ENCODE data around the gene LRBA. TPM values are rescaled to one million over a fixed set of nuclear protein-coding genes. Genes with fewer than 3 reads are reported as not detected.

The LRBA gene
- total RNA-seq, 8 experiments from 2014 or later = 15.9 to 71.4 (median 24.7) TPM

GRCh38 chr4:150863456-150863855 lies 151.6 kb downstream of the LRBA start:
- H3K4me1 ChIP-seq (replicated peaks in 1 of 2) = peaks cover 0 to 10% of the 10 kb centered on the region in 2 donors
- no peak overlapping the region for H3K27ac ChIP-seq
- WGBS, 10 experiments = 89 to 100% (median 95%) methylated on average over 1 to 7 of the region's 7 CpGs
- in situ Hi-C loops (cut with MboI; ENCODE audit: low pct_unique_long_range_greater_than_20kb in 2 of 9, low sequenced_read_pairs in 9 of 9, unreplicated experiment in 9 of 9) = loop anchor here in 6 of 9 experiments (10.0 to 25.0 kb wide), 3 partner anchors 569 to 876 kb away; no protein-coding TSS in a partner anchor
- no peak overlapping the region for H3K4me3 ChIP-seq
- ATAC-seq (replicated peaks in 6 of 8) = no peak

GRCh38 chr4:150862829-150863228 lies 152.3 kb downstream of the LRBA start:
- Histone ChIP-seq H3K4me1 (replicated peaks in 1 of 2) (peaks cover 0 to 10% of the 10 kb centered on the region in 2 donors), H3K4me3 (no peak overlapping the region), H3K27ac (no peak overlapping the region)
- WGBS, 10 experiments = 80 to 100% (median 98%) methylated on average over 1 to 4 of the region's 5 CpGs; no CpG with 5 or more reads in 4 of the 10 experiments
- in situ Hi-C loops (cut with MboI; ENCODE audit: low pct_unique_long_range_greater_than_20kb in 2 of 9, low sequenced_read_pairs in 9 of 9, unreplicated experiment in 9 of 9) = loop anchor here in 6 of 9 experiments (10.0 to 25.0 kb wide), 3 partner anchors 568 to 876 kb away; no protein-coding TSS in a partner anchor
- ATAC-seq (replicated peaks in 6 of 8) = no peak

GRCh38 chr4:150859453-150859852 lies 155.6 kb downstream of the LRBA start:
- Histone ChIP-seq H3K4me1 (replicated peaks in 1 of 2) (peaks cover 0 to 10% of the 10 kb centered on the region in 2 donors), H3K4me3 (no peak overlapping the region), H3K27ac (no peak overlapping the region)
- in situ Hi-C loops (cut with MboI; ENCODE audit: low pct_unique_long_range_greater_than_20kb in 2 of 9, low sequenced_read_pairs in 9 of 9, unreplicated experiment in 9 of 9) = loop anchor here in 4 of 9 experiments (25.0 kb wide), 2 partner anchors 572 to 872 kb away; no protein-coding TSS in a partner anchor
- ATAC-seq (replicated peaks in 6 of 8) = peak in 5 of 8 experiments; percentile 69 to 91 (median 76)
- WGBS, 10 experiments = 0 to 31% (median 8%) methylated on average over 1 of the region's 1 CpG

GRCh38 chr4:150855981-150856510 lies 159.0 kb downstream of the LRBA start:
- Histone ChIP-seq H3K4me1 (replicated peaks in 1 of 2) (peaks cover 0 to 10% of the 10 kb centered on the region in 2 donors), H3K27ac (no peak overlapping the region), H3K4me3 (no peak overlapping the region)
- in situ Hi-C loops (cut with MboI; ENCODE audit: low pct_unique_long_range_greater_than_20kb in 2 of 9, low sequenced_read_pairs in 9 of 9, unreplicated experiment in 9 of 9) = loop anchor here in 4 of 9 experiments (25.0 kb wide), 2 partner anchors 569 to 869 kb away; no protein-coding TSS in a partner anchor
- WGBS, 10 experiments = 67 to 100% (median 100%) methylated on average over 1 of the region's 1 CpG; no CpG with 5 or more reads in 4 of the 10 experiments
- no peak for ATAC-seq (replicated peaks in 6 of 8)

- Histone ChIP-seq H3K4me1 (replicated peaks in 1 of 2) (peaks cover 0 to 5% of the 10 kb centered on the region in 2 donors), H3K27ac (no peak overlapping the region), H3K4me3 (no peak overlapping the region)
- in situ Hi-C loops (cut with MboI; ENCODE audit: low pct_unique_long_range_greater_than_20kb in 2 of 9, low sequenced_read_pairs in 9 of 9, unreplicated experiment in 9 of 9) = loop anchor here in 4 of 9 experiments (25.0 kb wide), 2 partner anchors 567 to 867 kb away; no protein-coding TSS in a partner anchor
- WGBS, 10 experiments = 63 to 100% (median 89%) methylated on average over 1 to 4 of the region's 4 CpGs
- ATAC-seq (replicated peaks in 6 of 8) = no peak
Measured at GRCh38 chr4:150854600-150854999, 160.5 kb downstream of the LRBA start.

- in situ Hi-C loops (cut with MboI; ENCODE audit: low pct_unique_long_range_greater_than_20kb in 2 of 9, low sequenced_read_pairs in 9 of 9, unreplicated experiment in 9 of 9) = loop anchor here in 4 of 9 experiments (25.0 kb wide), 2 partner anchors 567 to 867 kb away; no protein-coding TSS in a partner anchor
- Histone ChIP-seq H3K27ac (no peak overlapping the region), H3K4me1 (replicated peaks in 1 of 2) (no peaks in the 10 kb centered on the region), H3K4me3 (no peak overlapping the region)
- no peak for ATAC-seq (replicated peaks in 6 of 8)
- 71 to 100% (median 100%) methylated on average over 2 of the region's 2 CpGs; no CpG with 5 or more reads in 1 of the 10 experiments for WGBS, 10 experiments
Measured at GRCh38 chr4:150853882-150854281, 161.2 kb downstream of the LRBA start.

- ATAC-seq (replicated peaks in 6 of 8) = no peak
- Histone ChIP-seq H3K4me3 (no peak overlapping the region), H3K4me1 (replicated peaks in 1 of 2) (no peaks in the 10 kb centered on the region), H3K27ac (no peak overlapping the region)
- in situ Hi-C loops (cut with MboI; ENCODE audit: low pct_unique_long_range_greater_than_20kb in 2 of 9, low sequenced_read_pairs in 9 of 9, unreplicated experiment in 9 of 9) = loop anchor here in 4 of 9 experiments (25.0 kb wide), 2 partner anchors 565 to 865 kb away; no protein-coding TSS in a partner anchor
- 50 to 100% (median 100%) methylated on average over 1 of the region's 1 CpG; no CpG with 5 or more reads in 2 of the 10 experiments for WGBS, 10 experiments
Measured at GRCh38 chr4:150852216-150852615, 162.9 kb downstream of the LRBA start.

- in situ Hi-C loops (cut with MboI; ENCODE audit: low pct_unique_long_range_greater_than_20kb in 2 of 9, low sequenced_read_pairs in 9 of 9, unreplicated experiment in 9 of 9) = no loop called here
Measured at GRCh38 chr4:150849016-150849415, 166.1 kb downstream of the LRBA start.

GRCh38 chr4:150828159-150828558 lies 186.9 kb downstream of the LRBA start:
- WGBS, 10 experiments = 68 to 100% (median 87%) methylated on average over 1 to 8 of the region's 8 CpGs; no CpG with 5 or more reads in 1 of the 10 experiments
- in situ Hi-C loops (cut with MboI; ENCODE audit: low pct_unique_long_range_greater_than_20kb in 2 of 9, low sequenced_read_pairs in 9 of 9, unreplicated experiment in 9 of 9) = no loop called here
- no peak for ATAC-seq (replicated peaks in 6 of 8)

More at GRCh38 chr4:150849016-150849415, 166.1 kb downstream of the LRBA start:
- no peak overlapping the region for H3K4me3 ChIP-seq
- H3K4me1 ChIP-seq (replicated peaks in 1 of 2) = no peaks in the 10 kb centered on the region
- ATAC-seq (replicated peaks in 6 of 8) = no peak
- 100% methylated on average over 1 of the region's 1 CpG; no CpG with 5 or more reads in 5 of the 10 experiments for WGBS, 10 experiments
- H3K27ac ChIP-seq = no peak overlapping the region

GRCh38 chr4:150827226-150827625 lies 187.9 kb downstream of the LRBA start:
- no peak overlapping the region for H3K27ac ChIP-seq
- in situ Hi-C loops (cut with MboI; ENCODE audit: low pct_unique_long_range_greater_than_20kb in 2 of 9, low sequenced_read_pairs in 9 of 9, unreplicated experiment in 9 of 9) = no loop called here
- WGBS, 10 experiments = 63 to 100% (median 100%) methylated on average over 1 of the region's 1 CpG; no CpG with 5 or more reads in 1 of the 10 experiments
- no peaks in the 10 kb centered on the region for H3K4me1 ChIP-seq (replicated peaks in 1 of 2)
- no peak overlapping the region for H3K4me3 ChIP-seq
- ATAC-seq (replicated peaks in 6 of 8) = no peak

More at GRCh38 chr4:150828159-150828558, 186.9 kb downstream of the LRBA start:
- Histone ChIP-seq H3K27ac (no peak overlapping the region), H3K4me3 (no peak overlapping the region), H3K4me1 (replicated peaks in 1 of 2) (no peaks in the 10 kb centered on the region)

GRCh38 chr4:150826306-150826705 lies 188.8 kb downstream of the LRBA start:
- ATAC-seq (replicated peaks in 6 of 8) = no peak
- Histone ChIP-seq H3K4me3 (no peak overlapping the region), H3K4me1 (replicated peaks in 1 of 2) (no peaks in the 10 kb centered on the region), H3K27ac (no peak overlapping the region)
- in situ Hi-C loops (cut with MboI; ENCODE audit: low pct_unique_long_range_greater_than_20kb in 2 of 9, low sequenced_read_pairs in 9 of 9, unreplicated experiment in 9 of 9) = no loop called here

- H3K27ac ChIP-seq = no peak overlapping the region
- no peak overlapping the region for H3K4me3 ChIP-seq
- H3K4me1 ChIP-seq (replicated peaks in 1 of 2) = no peaks in the 10 kb centered on the region
- ATAC-seq (replicated peaks in 6 of 8) = no peak
- WGBS, 10 experiments = 73 to 100% (median 94%) methylated on average over 2 to 5 of the region's 5 CpGs; no CpG with 5 or more reads in 3 of the 10 experiments
- in situ Hi-C loops (cut with MboI; ENCODE audit: low pct_unique_long_range_greater_than_20kb in 2 of 9, low sequenced_read_pairs in 9 of 9, unreplicated experiment in 9 of 9) = no loop called here
Measured at GRCh38 chr4:150822407-150822806, 192.7 kb downstream of the LRBA start.

GRCh38 chr4:150821641-150822040 lies 193.4 kb downstream of the LRBA start:
- H3K4me1 ChIP-seq (replicated peaks in 1 of 2) = no peaks in the 10 kb centered on the region
- H3K4me3 ChIP-seq = no peak overlapping the region
- H3K27ac ChIP-seq = no peak overlapping the region
- in situ Hi-C loops (cut with MboI; ENCODE audit: low pct_unique_long_range_greater_than_20kb in 2 of 9, low sequenced_read_pairs in 9 of 9, unreplicated experiment in 9 of 9) = no loop called here
- no peak for ATAC-seq (replicated peaks in 6 of 8)
